K562 (cell line): ENCODE data around the gene E2F1. TPM values are rescaled to one million over a fixed set of nuclear protein-coding genes. Genes with fewer than 3 reads are reported as not detected.

Experiments
- FOXK2 ChIP-seq, 2 experiments: fragments of 450-650 bp; IDR thresholded peaks in 1 of 2; conservative IDR thresholded peaks in 1 of 2; 2 replicates each; pipeline ENCODE4 v1.6.1; 2016; ENCODE audit warnings: low read depth in 2 of 2, mild to moderate bottlenecking in 1 of 2
- HDAC1 ChIP-seq, 2 experiments: fragments of 450-650 bp; IDR thresholded peaks; 2 replicates each; pipeline ENCODE4 v1.6.1; 2016 to 2017; ENCODE audit warnings: inconsistent platforms in 1 of 2, mild to moderate bottlenecking in 1 of 2, moderate library complexity in 1 of 2
- HMGN3 ChIP-seq: IDR thresholded peaks from 2 replicates; pipeline ENCODE4 v1.6.1; 2011; ENCODE audit warnings: borderline replicate concordance, low read depth, mild to moderate bottlenecking, mixed read lengths, low read length; ENCODE audit not compliant: insufficient read length; ENCODE audit errors: extremely low read depth
- HSF4 ChIP-seq: fragments of 250-450 bp; sonication (Bioruptor Pico); IDR thresholded peaks from 2 replicates; pipeline ENCODE4 v2.1.2; 2022; ENCODE audit warnings: mild to moderate bottlenecking, moderate library complexity, borderline replicate concordance
- L3MBTL2 ChIP-seq: fragments of 450-650 bp; IDR thresholded peaks from 2 replicates; pipeline ENCODE4 v1.6.1; 2016; ENCODE audit warnings: mild to moderate bottlenecking, moderate library complexity
- MCM5 ChIP-seq: fragments of 450-650 bp; IDR thresholded peaks from 2 replicates; pipeline ENCODE4 v1.6.1; 2016; ENCODE audit warnings: low read depth
- MEF2D ChIP-seq: conservative IDR thresholded peaks from 2 replicates; pipeline ENCODE4 v1.6.1; 2016; ENCODE audit warnings: low read depth, missing genetic modification characterization, missing compliant biosample characterization
- MEIS2 ChIP-seq: fragments of 450-650 bp; IDR thresholded peaks from 2 replicates; pipeline ENCODE4 v1.6.1; 2014; ENCODE audit warnings: mild to moderate bottlenecking; ENCODE audit not compliant: partially characterized antibody
- NFYB ChIP-seq: IDR thresholded peaks from 2 replicates; pipeline ENCODE4 v1.6.1; 2011; ENCODE audit warnings: mild to moderate bottlenecking, moderate library complexity; ENCODE audit not compliant: insufficient read length; ENCODE audit errors: extremely low read depth
- SMAD4 ChIP-seq: fragments of 250-450 bp; sonication (Bioruptor Pico); conservative IDR thresholded peaks from 2 replicates; pipeline ENCODE4 v1.8.0; 2021; ENCODE audit warnings: inconsistent platforms, mild to moderate bottlenecking, moderate library complexity
- SREBF1 ChIP-seq: fragments of 150-350 bp; IDR thresholded peaks from 2 replicates; pipeline ENCODE4 v1.6.1; 2014; ENCODE audit warnings: antibody characterized with exemption, low read depth, low read length, borderline replicate concordance
- STAT5B ChIP-seq: fragments of 250-450 bp; sonication (Bioruptor Pico); IDR thresholded peaks from 2 replicates; pipeline ENCODE4 v1.8.0; 2021; ENCODE audit warnings: mild to moderate bottlenecking, inconsistent platforms
- TBL1XR1 ChIP-seq, 2 experiments: IDR thresholded peaks; 2 replicates each; pipeline ENCODE4 v1.6.1; 2012; ENCODE audit warnings: improper control_type of control experiment in 2 of 2, low read length in 2 of 2, mild to moderate bottlenecking in 1 of 2
- TCF7 ChIP-seq: sonication (generic); IDR thresholded peaks from 2 replicates; pipeline ENCODE4 v1.6.1; 2016; ENCODE audit warnings: antibody characterized with exemption, borderline replicate concordance
- TEAD1 ChIP-seq, 2 experiments: fragments of 450-650 bp in 1 of 2; sonication (generic) in 1 of 2; formaldehyde crosslinking; IDR thresholded peaks; 2 replicates each; pipeline versions ENCODE4 v1.4.0 to v1.8.0; 2020 to 2022; ENCODE audit warnings: mild to moderate bottlenecking in 2 of 2, missing genetic modification reagents in 1 of 2
- THRAP3 ChIP-seq: fragments of 450-650 bp; IDR thresholded peaks from 2 replicates; pipeline ENCODE4 v1.6.1; 2016; ENCODE audit warnings: mild to moderate bottlenecking, inconsistent platforms, borderline replicate concordance
- USF1 ChIP-seq: sonication (generic); formaldehyde crosslinking; IDR thresholded peaks from 2 replicates; pipeline ENCODE4 v1.9.0; 2022; ENCODE audit warnings: mild to moderate bottlenecking, missing genetic modification reagents
- USF2 ChIP-seq: sonication (generic); formaldehyde crosslinking; IDR thresholded peaks from 2 replicates; pipeline ENCODE4 v1.5.0; 2020; ENCODE audit warnings: missing genetic modification reagents
- ZBTB2 ChIP-seq: fragments of 450-650 bp; IDR thresholded peaks from 2 replicates; pipeline ENCODE4 v1.6.1; 2016; ENCODE audit warnings: antibody characterized with exemption
- ZBTB43 ChIP-seq: sonication (generic); formaldehyde crosslinking; IDR thresholded peaks from 2 replicates; pipeline ENCODE4 v1.8.0; 2023; ENCODE audit warnings: mild to moderate bottlenecking, missing genetic modification reagents
- ZNF197 ChIP-seq: fragments of 200-800 bp; sonication (Bioruptor generic); IDR thresholded peaks from 2 replicates; pipeline ENCODE4 v1.6.1; 2016; ENCODE audit warnings: low read depth, missing genetic modification characterization, missing compliant biosample characterization
- ZNF212 ChIP-seq: fragments of 450-650 bp; formaldehyde crosslinking; IDR thresholded peaks from 2 replicates; pipeline ENCODE4 v1.4.0; 2020; ENCODE audit warnings: mild to moderate bottlenecking
- ZNF384 ChIP-seq: IDR thresholded peaks from 2 replicates; pipeline ENCODE4 v1.6.1; 2012; ENCODE audit warnings: low read depth, low read length, improper control_type of control experiment
- polyA plus RNA-seq, 8 experiments: library from polyadenylated mRNA; depleted of rRNA in 4 of 8; stranded (reverse) in 5 of 8; unstranded in 3 of 8; fragments of >200 nt; fragmentation: Nextera tagmentation in 2 of 8; fragmentation: Illumina TruSeq in 1 of 8; extraction: Ambion mirVana in 2 of 8; extraction: Trizol in 1 of 8; gene quantifications; 2 replicates each; pipeline versions ENCODE4 v1.2.1 to v1.2.3, GENCODE V29; 2011 to 2014; ENCODE audit warnings: inconsistent platforms in 1 of 8, missing spikeins in 1 of 8
- total RNA-seq, 7 experiments: library from RNA; depleted of rRNA in 6 of 7; stranded (reverse); fragments of >200 nt in 6 of 7; fragmentation: Illumina TruSeq in 2 of 7; extraction: Trizol in 2 of 7; gene quantifications; 2 replicates each; pipeline versions ENCODE4 v1.2.1 to v1.2.3, GENCODE V29; 2011 to 2021; ENCODE audit warnings: low replicate concordance in 1 of 7
- TF ChIP-seq, protein P1 (sequence below): fragments of 450-650 bp; formaldehyde crosslinking; IDR thresholded peaks from 2 replicates; pipeline ENCODE4 v1.4.0; 2020; ENCODE audit warnings: mild to moderate bottlenecking, moderate library complexity

The E2F1 gene
- total and polyA plus RNA-seq, 9 of the 15 experiments (the other 6 are each of a cell fraction or from before 2014, with no cell fraction given), result 0.14 to 30.6 (median 13.1) TPM

GRCh38 chr20:33688938-33689424 lies 2.8 kb upstream of the E2F1 start (continued):
- TF ChIP-seq TCF7 (peak; percentile 73; the same call in 1 of the 2 replicates), HDAC1 (IDR thresholded peaks at IDR 0.05) (peak in 1 of 2 experiments; percentile 64; a peak in 2 of 4 replicates), STAT5B (CRISPR knock-in tag) (no peak), ZNF212 (no peak), TBL1XR1 (IDR thresholded peaks at IDR 0.05; ENCODE audit: low read length in 2 of 2) (peak; percentile 32 to 94; a peak in 2 of 4 replicates), MCM5 (no peak), MEF2D (tag) (peak; percentile 95), USF1 (CRISPR knock-in tag) (no peak), ZBTB2 (peak; percentile 30; the same call in 1 of the 2 replicates), FOXK2 (conservative IDR thresholded peaks at IDR 0.05 in 1 of 2, IDR thresholded peaks at IDR 0.05 in 1 of 2; ENCODE audit: low read depth in 2 of 2) (peak; percentile 89 to 92), SMAD4 (CRISPR knock-in tag) (peak; percentile 54; the same call in 1 of the 2 replicates), THRAP3 (no peak), L3MBTL2 (peak; percentile 30; the same call in 1 of the 2 replicates), ZNF197 (CRISPR knock-in tag) (no peak), NFYB (no peak), MEIS2 (peak; percentile 85), ZNF384 (peak; percentile 48; the same call in 1 of the 2 replicates), TEAD1 (CRISPR knock-in tag; IDR thresholded peaks at IDR 0.05) (peak in 1 of 2 experiments; percentile 89; a peak in 2 of 4 replicates), ZBTB43 (CRISPR knock-in tag) (0 out of 2 replicates have a peak, but pooled peaks have one; percentile 37), SREBF1 (no peak), HMGN3 (peak; percentile 50), HSF4 (CRISPR knock-in tag) (no peak), USF2 (CRISPR knock-in tag) (no peak)
- TF ChIP-seq, protein P1, sequence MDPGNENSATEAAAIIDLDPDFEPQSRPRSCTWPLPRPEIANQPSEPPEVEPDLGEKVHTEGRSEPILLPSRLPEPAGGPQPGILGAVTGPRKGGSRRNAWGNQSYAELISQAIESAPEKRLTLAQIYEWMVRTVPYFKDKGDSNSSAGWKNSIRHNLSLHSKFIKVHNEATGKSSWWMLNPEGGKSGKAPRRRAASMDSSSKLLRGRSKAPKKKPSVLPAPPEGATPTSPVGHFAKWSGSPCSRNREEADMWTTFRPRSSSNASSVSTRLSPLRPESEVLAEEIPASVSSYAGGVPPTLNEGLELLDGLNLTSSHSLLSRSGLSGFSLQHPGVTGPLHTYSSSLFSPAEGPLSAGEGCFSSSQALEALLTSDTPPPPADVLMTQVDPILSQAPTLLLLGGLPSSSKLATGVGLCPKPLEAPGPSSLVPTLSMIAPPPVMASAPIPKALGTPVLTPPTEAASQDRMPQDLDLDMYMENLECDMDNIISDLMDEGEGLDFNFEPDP (CRISPR knock-in tag), result no peak
